WTC11 (cell line): Measurements from ENCODE around the gene LIMCH1. TPM values are rescaled to one million over a fixed set of nuclear protein-coding genes. Genes with fewer than 3 reads are reported as not detected.
A peak's percentile ranks its signal among the peaks of the same experiment; 100 is the strongest.

ENCODE experiments used
- ATAC-seq: fragments of 200-7000 bp; cut with Tn5 transposase; 2 replicates; pipeline ENCODE4 v1.10.0; 2021; ENCODE audit warnings: mild to moderate bottlenecking, moderate library complexity
- CTCF ChIA-PET: fragments of 300-600 bp; sonication (Branson Sonifier 250); formaldehyde crosslinking; loops from one replicate; lab custom pipeline; 2021; ENCODE audit warnings: antibody characterized with exemption; lab: Charles Lee
- POLR2A ChIA-PET: fragments of 350-600 bp; sonication (Branson Sonifier 250); formaldehyde crosslinking; loops from one replicate; lab custom pipeline; 2021; ENCODE audit warnings: antibody characterized with exemption; lab: Charles Lee
- DNase-seq: peaks from one replicate; pipeline ENCODE4 v3.0.0; 2021; ENCODE audit warnings: low spot score
- H3K27ac Mint-ChIP-seq: 2 replicates; pipeline ENCODE4 v1.8.0; 2021; ENCODE audit warnings: mixed read lengths
- H3K27me3 Mint-ChIP-seq: 2 replicates; pipeline ENCODE4 v1.8.0; 2021; ENCODE audit warnings: low read depth, mild to moderate bottlenecking, moderate library complexity, mixed read lengths
- H3K36me3 Mint-ChIP-seq: 2 replicates; pipeline ENCODE4 v1.8.0; 2021; ENCODE audit warnings: mixed read lengths
- H3K4me1 Mint-ChIP-seq: 2 replicates; pipeline ENCODE4 v1.8.0; 2022; ENCODE audit warnings: mixed read lengths
- H3K4me3 Mint-ChIP-seq: 2 replicates; pipeline ENCODE4 v1.8.0; 2021; ENCODE audit warnings: mild to moderate bottlenecking, moderate library complexity, mixed read lengths
- H3K9me3 Mint-ChIP-seq: 2 replicates; pipeline ENCODE4 v1.8.0; 2021; ENCODE audit warnings: mixed read lengths
- ATF3 ChIP-seq: sonication (generic); formaldehyde crosslinking; conservative IDR thresholded peaks from 2 replicates; pipeline ENCODE4 v1.8.1; 2022; ENCODE audit warnings: mild to moderate bottlenecking, missing genetic modification reagents
- CDX4 ChIP-seq: fragments of 250-450 bp; sonication (Bioruptor Pico); IDR thresholded peaks from 2 replicates; pipeline ENCODE4 v1.9.0; 2021; ENCODE audit warnings: moderate library complexity, mild to moderate bottlenecking, inconsistent platforms, borderline replicate concordance
- CTCF ChIP-seq: fragments of 200-600 bp; IDR thresholded peaks from 2 replicates; pipeline ENCODE4 v1.8.0; 2022; ENCODE audit warnings: antibody characterized with exemption
- ELF4 ChIP-seq: sonication (generic); formaldehyde crosslinking; IDR thresholded peaks from 2 replicates; pipeline ENCODE4 v1.8.1; 2022; ENCODE audit warnings: low read depth, mild to moderate bottlenecking, moderate library complexity, missing genetic modification reagents
- EMX1 ChIP-seq: fragments of 250-450 bp; sonication (Bioruptor Pico); IDR thresholded peaks from 2 replicates; pipeline ENCODE4 v1.8.0; 2021; ENCODE audit warnings: mild to moderate bottlenecking
- ESRRA ChIP-seq: sonication (generic); formaldehyde crosslinking; IDR thresholded peaks from 2 replicates; pipeline ENCODE4 v1.8.1; 2022; ENCODE audit warnings: mild to moderate bottlenecking, missing genetic modification reagents, borderline replicate concordance
- FOXK1 ChIP-seq: sonication (generic); formaldehyde crosslinking; IDR thresholded peaks from 2 replicates; pipeline ENCODE4 v1.8.0; 2022; ENCODE audit warnings: mild to moderate bottlenecking, moderate library complexity, missing genetic modification reagents
- FOXP4 ChIP-seq: sonication (generic); formaldehyde crosslinking; IDR thresholded peaks from 2 replicates; pipeline ENCODE4 v1.8.0; 2022; ENCODE audit warnings: mild to moderate bottlenecking, missing genetic modification reagents
- HMGA2 ChIP-seq: fragments of 250-450 bp; sonication (Bioruptor Pico); IDR thresholded peaks from 2 replicates; pipeline ENCODE4 v1.4.0; 2021; ENCODE audit warnings: mild to moderate bottlenecking, moderate library complexity
- IRF1 ChIP-seq: sonication (generic); formaldehyde crosslinking; IDR thresholded peaks from 2 replicates; pipeline ENCODE4 v1.8.0; 2023; ENCODE audit warnings: missing genetic modification reagents
- MXD4 ChIP-seq: fragments of 250-450 bp; sonication (Bioruptor Pico); IDR thresholded peaks from 2 replicates; pipeline ENCODE4 v1.8.0; 2021; ENCODE audit warnings: mild to moderate bottlenecking, moderate library complexity, borderline replicate concordance
- NR2C2 ChIP-seq: sonication (generic); formaldehyde crosslinking; IDR thresholded peaks from 2 replicates; pipeline ENCODE4 v1.8.0; 2022; ENCODE audit warnings: mild to moderate bottlenecking, missing genetic modification reagents
- SMAD3 ChIP-seq: sonication (generic); formaldehyde crosslinking; IDR thresholded peaks from 2 replicates; pipeline ENCODE4 v1.8.0; 2022; ENCODE audit warnings: missing genetic modification reagents, mild to moderate bottlenecking, borderline replicate concordance
- TEAD4 ChIP-seq: sonication (generic); formaldehyde crosslinking; IDR thresholded peaks from 2 replicates; pipeline ENCODE4 v1.8.0; 2022; ENCODE audit warnings: mild to moderate bottlenecking, missing genetic modification reagents
- ZNF396 ChIP-seq: fragments of 250-450 bp; sonication (Bioruptor Pico); IDR thresholded peaks from 2 replicates; pipeline ENCODE4 v1.8.0; 2021; ENCODE audit warnings: mild to moderate bottlenecking, moderate library complexity, borderline replicate concordance
- total RNA-seq: library from RNA; stranded (reverse); gene quantifications from 3 replicates; pipeline ENCODE4 v1.2.3, GENCODE V29; 2021
- TF ChIP-seq, protein P1 (sequence below): sonication (generic); formaldehyde crosslinking; IDR thresholded peaks from 2 replicates; pipeline ENCODE4 v1.8.0; 2023; ENCODE audit warnings: missing genetic modification reagents, mild to moderate bottlenecking, borderline replicate concordance

Gene LIMCH1
- total RNA-seq, 1 experiment from 2014 or later = 0.92 TPM

DNA sequence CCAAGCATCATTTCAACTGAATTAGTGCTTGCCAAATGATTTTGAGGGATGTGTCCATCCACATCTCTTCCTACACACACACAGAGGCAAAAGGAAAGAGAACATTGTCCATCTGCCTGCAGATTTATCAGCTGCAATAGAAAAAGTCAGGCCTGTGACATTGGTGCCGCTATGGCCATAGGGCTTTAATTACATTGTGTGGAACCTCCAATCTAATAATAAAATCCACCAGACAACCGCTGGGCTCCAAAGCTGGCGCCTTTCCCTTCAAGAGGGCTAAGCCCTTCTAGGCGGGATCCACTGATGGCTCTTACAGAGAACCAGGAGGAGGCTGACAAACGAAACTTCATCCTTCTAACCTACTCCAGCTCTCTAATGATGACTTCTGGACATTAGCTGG, 150.0 kb downstream of the LIMCH1 start:
- H3K36me3 Mint-ChIP-seq = no peaks in the 10 kb centered on the region
- TF ChIP-seq NR2C2 (CRISPR knock-in tag) (no peak), ZNF396 (CRISPR knock-in tag) (no peak), HMGA2 (CRISPR knock-in tag) (no peak), FOXK1 (CRISPR knock-in tag) (no peak), IRF1 (CRISPR knock-in tag) (no peak), CDX4 (CRISPR knock-in tag) (no peak)
- no peak for ATAC-seq

GRCh38 chr4:41692717-41693345, 154.9 kb downstream of the LIMCH1 start:
- DNase-seq (peak; percentile 62), ATAC-seq (peak; percentile 90)
- Mint-ChIP-seq H3K4me1 (peaks cover 9% of the 10 kb centered on the region), H3K27me3 (peaks cover 2% of the 10 kb centered on the region), H3K27ac (no peak overlapping the region), H3K9me3 (no peaks in the 10 kb centered on the region), H3K36me3 (no peaks in the 10 kb centered on the region), H3K4me3 (peak overlapping the region; percentile 38)
- TF ChIP-seq CTCF = peak; percentile 82
- no peak for TF ChIP-seq SMAD3
- CTCF ChIA-PET = interaction anchor here (0.6 to 1.9 kb wide), 8 partner anchors 30 to 414 kb away, joined by 3 to 7 read pairs (median 4); no protein-coding TSS in a partner anchor
- POLR2A ChIA-PET = no interaction called here

More for the DNA sequence above, 150.0 kb downstream of the LIMCH1 start:
- Mint-ChIP-seq H3K4me1 (peaks cover 7% of the 10 kb centered on the region), H3K27me3 (peaks cover 8% of the 10 kb centered on the region), H3K4me3 (no peak overlapping the region), H3K9me3 (no peaks in the 10 kb centered on the region), H3K27ac (no peak overlapping the region)
- ChIA-PET POLR2A (no interaction called here), CTCF (no interaction called here)
- DNase-seq = no peak

GRCh38 chr4:41693629-41694028, 155.7 kb downstream of the LIMCH1 start:
- H3K27ac Mint-ChIP-seq = no peak overlapping the region
- TF ChIP-seq TEAD4 (no peak), FOXP4 (CRISPR knock-in tag) (no peak), EMX1 (CRISPR knock-in tag) (no peak), ATF3 (CRISPR knock-in tag) (no peak)
- POLR2A ChIA-PET = no interaction called here
- H3K4me3 Mint-ChIP-seq = no peak overlapping the region
- peaks cover 9% of the 10 kb centered on the region for H3K4me1 Mint-ChIP-seq
- no peaks in the 10 kb centered on the region for H3K36me3 Mint-ChIP-seq
- H3K27me3 Mint-ChIP-seq = peaks cover 6% of the 10 kb centered on the region
- no peak for DNase-seq
- H3K9me3 Mint-ChIP-seq = no peaks in the 10 kb centered on the region
- peak; percentile 35; the same call in 1 of the 2 replicates for ATAC-seq
- CTCF ChIA-PET = interaction anchor here (0.6 to 1.9 kb wide), 6 partner anchors 30 to 415 kb away, joined by 3 to 7 read pairs (median 4); no protein-coding TSS in a partner anchor

DNA sequence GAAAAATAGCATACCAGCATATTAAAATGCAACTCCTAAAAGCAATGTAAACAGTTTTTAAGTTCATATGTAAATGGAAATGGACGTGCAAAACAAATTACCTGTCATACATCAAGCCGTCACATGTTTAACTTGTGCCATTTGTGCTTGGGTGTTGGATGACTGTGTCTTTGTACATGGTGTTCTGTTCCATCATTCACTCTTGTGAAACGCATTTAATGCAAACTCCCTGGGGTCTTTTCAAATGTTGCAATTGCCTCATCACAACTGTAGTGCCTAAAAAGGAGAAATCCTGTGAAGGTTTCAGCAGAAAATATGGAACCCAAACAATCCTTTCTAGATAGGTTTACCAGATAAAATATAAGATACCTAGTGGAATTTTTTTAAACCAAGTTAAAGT, 158.2 kb downstream of the LIMCH1 start:
- no peak overlapping the region for H3K4me3 Mint-ChIP-seq
- peaks cover 9% of the 10 kb centered on the region for H3K4me1 Mint-ChIP-seq
- no peaks in the 10 kb centered on the region for H3K9me3 Mint-ChIP-seq
- ATAC-seq (no peak), DNase-seq (no peak)
- ChIA-PET CTCF (no interaction called here), POLR2A (no interaction called here)
- no peaks in the 10 kb centered on the region for H3K36me3 Mint-ChIP-seq
- peaks cover 8% of the 10 kb centered on the region for H3K27me3 Mint-ChIP-seq
- no peak overlapping the region for H3K27ac Mint-ChIP-seq
- TF ChIP-seq ESRRA (CRISPR knock-in tag) (no peak), CDX4 (CRISPR knock-in tag) (no peak), MXD4 (CRISPR knock-in tag) (no peak), ELF4 (CRISPR knock-in tag) (no peak)
- TF ChIP-seq, protein P1, sequence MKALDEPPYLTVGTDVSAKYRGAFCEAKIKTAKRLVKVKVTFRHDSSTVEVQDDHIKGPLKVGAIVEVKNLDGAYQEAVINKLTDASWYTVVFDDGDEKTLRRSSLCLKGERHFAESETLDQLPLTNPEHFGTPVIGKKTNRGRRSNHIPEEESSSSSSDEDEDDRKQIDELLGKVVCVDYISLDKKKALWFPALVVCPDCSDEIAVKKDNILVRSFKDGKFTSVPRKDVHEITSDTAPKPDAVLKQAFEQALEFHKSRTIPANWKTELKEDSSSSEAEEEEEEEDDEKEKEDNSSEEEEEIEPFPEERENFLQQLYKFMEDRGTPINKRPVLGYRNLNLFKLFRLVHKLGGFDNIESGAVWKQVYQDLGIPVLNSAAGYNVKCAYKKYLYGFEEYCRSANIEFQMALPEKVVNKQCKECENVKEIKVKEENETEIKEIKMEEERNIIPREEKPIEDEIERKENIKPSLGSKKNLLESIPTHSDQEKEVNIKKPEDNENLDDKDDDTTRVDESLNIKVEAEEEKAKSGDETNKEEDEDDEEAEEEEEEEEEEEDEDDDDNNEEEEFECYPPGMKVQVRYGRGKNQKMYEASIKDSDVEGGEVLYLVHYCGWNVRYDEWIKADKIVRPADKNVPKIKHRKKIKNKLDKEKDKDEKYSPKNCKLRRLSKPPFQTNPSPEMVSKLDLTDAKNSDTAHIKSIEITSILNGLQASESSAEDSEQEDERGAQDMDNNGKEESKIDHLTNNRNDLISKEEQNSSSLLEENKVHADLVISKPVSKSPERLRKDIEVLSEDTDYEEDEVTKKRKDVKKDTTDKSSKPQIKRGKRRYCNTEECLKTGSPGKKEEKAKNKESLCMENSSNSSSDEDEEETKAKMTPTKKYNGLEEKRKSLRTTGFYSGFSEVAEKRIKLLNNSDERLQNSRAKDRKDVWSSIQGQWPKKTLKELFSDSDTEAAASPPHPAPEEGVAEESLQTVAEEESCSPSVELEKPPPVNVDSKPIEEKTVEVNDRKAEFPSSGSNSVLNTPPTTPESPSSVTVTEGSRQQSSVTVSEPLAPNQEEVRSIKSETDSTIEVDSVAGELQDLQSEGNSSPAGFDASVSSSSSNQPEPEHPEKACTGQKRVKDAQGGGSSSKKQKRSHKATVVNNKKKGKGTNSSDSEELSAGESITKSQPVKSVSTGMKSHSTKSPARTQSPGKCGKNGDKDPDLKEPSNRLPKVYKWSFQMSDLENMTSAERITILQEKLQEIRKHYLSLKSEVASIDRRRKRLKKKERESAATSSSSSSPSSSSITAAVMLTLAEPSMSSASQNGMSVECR = no peak
